HUDEP-2 (cell line): ENCODE data around the gene BRD1.

Experiments
- DNase-seq, 76 experiments: peaks; one replicate each; lab custom pipeline; 2025; ENCODE audit not compliant: unreplicated experiment in 76 of 76; lab: John Stamatoyannopoulos, UW

Gene BRD1

DNA sequence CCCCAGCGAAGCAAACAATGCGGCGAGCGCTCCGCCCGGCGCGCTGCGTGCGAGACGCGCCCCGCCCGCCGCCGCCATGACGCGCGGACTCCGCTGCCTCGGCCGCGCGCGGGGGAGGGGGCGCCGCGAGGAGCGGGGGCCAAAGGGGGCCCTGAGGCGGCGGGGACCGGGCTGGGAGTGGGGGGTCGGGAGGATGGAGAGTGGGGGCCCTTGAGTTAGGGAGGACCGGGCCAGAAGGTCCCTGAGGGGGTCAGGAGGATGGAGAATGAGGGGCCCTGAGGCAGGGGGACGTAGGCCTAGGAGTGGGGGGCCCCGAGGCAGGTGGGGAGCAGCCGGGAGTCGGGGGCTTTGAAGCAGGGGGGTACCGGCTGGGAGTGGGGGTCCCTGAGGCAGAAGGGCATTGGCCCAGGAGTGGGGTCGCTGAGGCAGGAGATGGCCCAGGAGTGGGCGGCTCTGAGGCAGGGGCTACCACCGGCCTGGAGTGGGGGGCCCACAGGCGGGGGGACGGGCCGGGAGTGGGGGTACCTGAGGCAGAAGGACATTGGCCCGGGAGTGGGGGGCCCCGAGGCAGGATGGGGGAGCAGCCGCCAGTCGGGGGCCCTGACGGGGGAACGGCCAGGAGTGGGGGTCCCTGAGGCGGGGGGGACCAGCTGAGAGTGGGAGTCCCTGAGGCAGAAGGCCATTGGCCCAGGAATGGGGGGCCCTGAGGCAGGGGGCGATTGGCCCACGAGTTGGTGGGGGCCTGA, at the start of gene BRD1:
Gene BRD1 (minus strand): TSS at position 21 of the 746 bp plus-strand sequence. CDS start 3,556 bp downstream, outside the sequence.
- DNase-seq = peak in 32 of 76 experiments; percentile 5 to 53 (median 25)

DNA sequence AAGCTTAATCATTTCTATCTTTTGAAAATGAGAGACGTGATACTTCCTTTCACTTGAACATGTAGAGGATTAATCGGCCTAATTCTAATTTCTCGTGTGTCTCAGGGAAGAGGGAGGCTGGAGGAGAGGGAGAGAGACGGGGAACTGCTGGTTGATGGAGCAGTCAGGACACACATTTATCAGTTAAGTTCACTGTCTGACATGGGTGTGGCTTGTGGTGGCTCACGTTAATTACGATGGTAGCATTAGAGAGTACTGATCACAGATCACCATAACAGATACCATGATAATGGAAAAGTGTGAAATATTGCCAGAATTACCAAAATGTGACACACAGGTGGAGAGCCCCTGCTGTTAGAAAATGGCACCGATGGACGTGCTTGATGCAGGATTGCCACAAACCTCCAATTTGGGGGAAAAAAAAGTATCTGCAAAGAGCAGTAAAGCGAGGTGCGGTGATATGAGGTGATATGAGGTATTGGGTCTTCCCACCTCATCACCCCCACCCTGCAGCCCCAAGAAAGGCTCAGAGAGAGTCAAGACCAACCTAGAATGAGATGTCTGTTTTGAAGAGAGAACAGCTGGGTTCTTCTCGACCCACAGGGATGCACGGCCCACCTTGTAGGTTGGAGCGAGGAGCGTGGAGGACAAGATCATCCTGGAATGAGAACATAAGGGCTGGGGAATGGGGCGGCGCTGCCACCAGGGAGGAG, 45.7 kb upstream of the BRD1 start:
- no peak for DNase-seq

- DNase-seq = no peak
Measured at GRCh38 chr22:49872347-49872746, 44.7 kb upstream of the BRD1 start.

- no peak for DNase-seq
Measured at GRCh38 chr22:49871482-49871881, 43.8 kb upstream of the BRD1 start.

GRCh38 chr22:49869845-49870712, 42.4 kb upstream of the BRD1 start:
- DNase-seq = no peak

GRCh38 chr22:49869086-49869830, 41.6 kb upstream of the BRD1 start:
- DNase-seq = no peak

DNA sequence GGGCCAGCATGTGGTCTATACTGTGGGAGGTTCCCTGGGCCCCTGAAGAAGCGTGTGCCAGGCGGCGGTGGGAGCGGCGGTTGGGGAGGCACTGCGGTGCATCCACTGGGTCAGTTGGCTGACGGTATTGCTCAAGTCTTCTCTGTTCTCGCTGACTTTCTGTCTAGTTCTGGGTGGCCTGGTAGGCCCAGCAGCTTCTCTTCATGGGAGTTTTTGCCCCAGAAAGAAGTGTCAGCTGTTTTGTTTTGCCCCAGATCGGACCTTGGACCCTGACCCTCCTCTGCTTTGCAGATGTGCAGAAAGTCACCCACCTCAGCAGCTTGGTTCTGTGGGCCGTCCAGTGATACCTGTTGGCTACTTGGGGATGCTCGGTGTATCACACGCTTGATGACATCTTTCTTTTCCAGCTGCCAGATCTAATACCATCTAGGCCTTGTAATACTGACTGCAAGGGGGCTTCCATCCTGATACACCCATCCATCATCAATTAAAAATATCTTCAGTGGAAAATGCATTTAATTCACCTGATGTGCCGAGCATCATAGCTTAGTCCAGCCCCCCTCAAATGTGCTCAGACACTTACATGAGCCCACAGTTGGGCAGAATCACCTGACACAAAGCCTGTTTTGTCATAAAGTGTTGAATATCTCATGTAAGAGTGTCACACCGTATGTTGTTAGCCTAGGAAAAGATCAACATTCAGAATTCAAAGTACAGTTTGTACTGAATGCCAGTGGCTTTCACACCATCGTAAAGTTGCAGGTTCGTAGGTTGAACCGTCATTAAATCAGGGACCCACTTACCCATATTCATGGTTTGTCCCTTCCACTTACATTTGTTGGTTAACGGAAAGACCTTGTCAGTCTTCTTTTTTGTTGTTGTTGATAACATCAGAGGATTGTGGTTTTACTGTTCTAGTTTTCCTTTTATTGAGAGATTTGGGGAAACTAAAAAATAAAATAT, 39.9 kb upstream of the BRD1 start:
- no peak for DNase-seq

- DNase-seq = no peak
Measured at GRCh38 chr22:49866646-49867045, 39.0 kb upstream of the BRD1 start.

GRCh38 chr22:49866134-49866533, 38.5 kb upstream of the BRD1 start:
- DNase-seq = no peak

GRCh38 chr22:49865156-49865555, 37.5 kb upstream of the BRD1 start:
- DNase-seq = no peak

GRCh38 chr22:49863931-49864330, 36.3 kb upstream of the BRD1 start:
- no peak for DNase-seq

DNA sequence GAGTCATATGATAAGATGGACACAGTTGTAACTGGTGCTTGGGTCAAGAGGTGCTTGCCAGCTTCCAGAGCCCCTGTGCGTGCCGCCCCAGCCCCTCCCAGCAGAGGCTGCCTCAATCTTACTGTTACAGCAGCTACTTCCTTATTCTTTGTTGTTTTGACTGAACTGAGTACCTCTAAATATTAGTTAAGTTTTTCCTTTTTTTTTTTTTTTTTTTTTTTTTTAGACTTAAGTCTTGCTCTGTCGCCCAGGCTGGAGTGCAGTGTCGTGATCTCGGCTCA, 34.8 kb upstream of the BRD1 start:
- peak in 2 of 76 experiments; percentile 19 to 30 for DNase-seq

DNA sequence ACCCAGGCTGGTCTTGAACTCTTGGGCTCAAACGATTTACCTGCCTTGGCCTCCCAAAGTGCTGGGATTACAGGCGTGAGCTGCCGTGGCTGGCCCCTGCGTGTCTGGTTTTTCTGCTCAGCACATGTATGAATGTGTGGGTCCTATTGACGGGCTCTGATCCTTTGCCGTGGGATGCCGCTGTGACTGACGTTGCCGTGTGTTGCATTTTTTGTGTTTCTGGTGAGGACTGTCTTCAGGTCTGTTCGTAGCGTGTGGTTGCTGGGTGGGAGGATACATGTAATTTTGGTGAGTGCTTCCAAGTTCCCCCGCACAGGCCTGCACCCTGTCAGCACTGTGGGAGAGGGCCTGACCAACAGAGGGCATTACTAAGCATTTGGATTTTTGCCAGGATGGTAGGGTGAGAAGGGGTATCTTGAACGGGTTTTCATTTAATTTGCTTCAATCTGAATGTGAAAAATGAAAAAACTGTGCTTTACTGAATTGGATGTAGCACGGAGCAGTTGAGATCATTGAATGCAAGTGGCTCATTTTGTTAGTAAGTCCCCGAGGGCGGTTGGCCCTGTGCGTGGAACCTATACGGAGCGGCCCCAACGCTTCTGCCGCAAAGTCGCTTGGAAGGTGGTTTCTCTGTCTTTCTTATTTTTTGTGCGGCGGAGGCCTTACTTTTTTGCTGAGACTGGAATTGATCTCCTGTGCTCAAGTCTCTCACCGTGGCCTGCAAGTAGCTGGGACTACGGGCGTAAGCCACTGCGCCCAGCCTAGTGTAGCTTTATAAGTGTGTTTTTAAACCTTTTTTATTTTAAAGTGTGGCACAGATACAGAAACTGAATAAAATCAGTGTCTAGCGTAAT, 34.2 kb upstream of the BRD1 start:
- DNase-seq = peak in 1 of 76 experiments; percentile 7

GRCh38 chr22:49858827-49859226, 31.2 kb upstream of the BRD1 start:
- no peak for DNase-seq

GRCh38 chr22:49856766-49857618, 29.3 kb upstream of the BRD1 start:
- no peak for DNase-seq

GRCh38 chr22:49856343-49856742, 28.7 kb upstream of the BRD1 start:
- no peak for DNase-seq

GRCh38 chr22:49855251-49855911, 27.7 kb upstream of the BRD1 start:
- DNase-seq = no peak
